ENCODE measurements around the gene REX1BD.
A peak's percentile ranks its signal among the peaks of the same experiment; 100 is the strongest.

Gene REX1BD

GRCh38 chr19:18636969-18637629 lies 48.5 kb downstream of the REX1BD start, which contains the start of gene KLHL26:
KLHL26 (plus strand) TSS chr19:18637028; CDS start chr19:18637055, 27 bp downstream.
- Mint-ChIP-seq H3K27ac (peak within 1 kb of the TSS in 2 of 3 experiments; percentile 70 to 74), H3K4me3 (peak within 1 kb of the TSS; percentile 86 to 90 (median 90)), H3K9me3 (no peaks in the 10 kb centered on the region), H3K4me1 (peaks cover 5% of the 10 kb centered on the region), H3K36me3 (ENCODE audit: low read depth) (no peaks in the 10 kb centered on the region), H3K27me3 (ENCODE audit: low read depth) (peaks cover 15% of the 10 kb centered on the region)
- TF ChIP-seq, protein P1, sequence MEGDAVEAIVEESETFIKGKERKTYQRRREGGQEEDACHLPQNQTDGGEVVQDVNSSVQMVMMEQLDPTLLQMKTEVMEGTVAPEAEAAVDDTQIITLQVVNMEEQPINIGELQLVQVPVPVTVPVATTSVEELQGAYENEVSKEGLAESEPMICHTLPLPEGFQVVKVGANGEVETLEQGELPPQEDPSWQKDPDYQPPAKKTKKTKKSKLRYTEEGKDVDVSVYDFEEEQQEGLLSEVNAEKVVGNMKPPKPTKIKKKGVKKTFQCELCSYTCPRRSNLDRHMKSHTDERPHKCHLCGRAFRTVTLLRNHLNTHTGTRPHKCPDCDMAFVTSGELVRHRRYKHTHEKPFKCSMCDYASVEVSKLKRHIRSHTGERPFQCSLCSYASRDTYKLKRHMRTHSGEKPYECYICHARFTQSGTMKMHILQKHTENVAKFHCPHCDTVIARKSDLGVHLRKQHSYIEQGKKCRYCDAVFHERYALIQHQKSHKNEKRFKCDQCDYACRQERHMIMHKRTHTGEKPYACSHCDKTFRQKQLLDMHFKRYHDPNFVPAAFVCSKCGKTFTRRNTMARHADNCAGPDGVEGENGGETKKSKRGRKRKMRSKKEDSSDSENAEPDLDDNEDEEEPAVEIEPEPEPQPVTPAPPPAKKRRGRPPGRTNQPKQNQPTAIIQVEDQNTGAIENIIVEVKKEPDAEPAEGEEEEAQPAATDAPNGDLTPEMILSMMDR (IDR thresholded peaks at IDR 0.05; ENCODE audit: unreplicated experiment in 3 of 3): no peak

GRCh38 chr19:18637673-18638630 lies 49.4 kb downstream of the REX1BD start:
- Mint-ChIP-seq H3K27ac (peak overlapping the region in 1 of 3 experiments; percentile 54), H3K9me3 (no peaks in the 10 kb centered on the region), H3K4me3 (peak overlapping the region; percentile 86 to 90 (median 86)), H3K4me1 (peaks cover 5% of the 10 kb centered on the region), H3K27me3 (ENCODE audit: low read depth) (peaks cover 15% of the 10 kb centered on the region), H3K36me3 (ENCODE audit: low read depth) (no peaks in the 10 kb centered on the region)
- TF ChIP-seq, protein P1 (IDR thresholded peaks at IDR 0.05; ENCODE audit: unreplicated experiment in 3 of 3): no peak

- TF ChIP-seq, protein P1 (IDR thresholded peaks at IDR 0.05; ENCODE audit: unreplicated experiment in 3 of 3): no peak
- no peaks in the 10 kb centered on the region for H3K9me3 Mint-ChIP-seq
- H3K27ac Mint-ChIP-seq: no peak overlapping the region
- peaks cover 5% of the 10 kb centered on the region for H3K4me1 Mint-ChIP-seq
- peaks cover 4% of the 10 kb centered on the region for H3K36me3 Mint-ChIP-seq (ENCODE audit: low read depth)
- H3K27me3 Mint-ChIP-seq (ENCODE audit: low read depth): peaks cover 6% of the 10 kb centered on the region
- peak overlapping the region; percentile 10 to 68 (median 42) for H3K4me3 Mint-ChIP-seq
These were observed 51.2 kb downstream of the REX1BD start for GRCh38 chr19:18639706-18640243.

Measured in nephron (organoid).